ENCODE measurements around the gene NPPC.

- TF ChIP-seq CTCF (IDR thresholded peaks at IDR 0.05; ENCODE audit: insufficient read depth, low read length, poor library complexity, severe bottlenecking) (no peak), EZH2phosphoT487 (conservative IDR thresholded peaks at IDR 0.05; ENCODE audit: low read length) (no peak)
Observed at GRCh38 chr2:231937057-231937456, 10.9 kb upstream of the NPPC start.
